ENCODE measurements around the gene SP8. TPM values are rescaled to one million over a fixed set of nuclear protein-coding genes. Genes with fewer than 3 reads are reported as not detected.
"Not testable (repeated sequence)": the region's sequence is repeated elsewhere in the genome, so short reads cannot be mapped to it uniquely, and the experiment has no call there.

The SP8 gene
- not detected in 2 replicates for total RNA-seq

DNA sequence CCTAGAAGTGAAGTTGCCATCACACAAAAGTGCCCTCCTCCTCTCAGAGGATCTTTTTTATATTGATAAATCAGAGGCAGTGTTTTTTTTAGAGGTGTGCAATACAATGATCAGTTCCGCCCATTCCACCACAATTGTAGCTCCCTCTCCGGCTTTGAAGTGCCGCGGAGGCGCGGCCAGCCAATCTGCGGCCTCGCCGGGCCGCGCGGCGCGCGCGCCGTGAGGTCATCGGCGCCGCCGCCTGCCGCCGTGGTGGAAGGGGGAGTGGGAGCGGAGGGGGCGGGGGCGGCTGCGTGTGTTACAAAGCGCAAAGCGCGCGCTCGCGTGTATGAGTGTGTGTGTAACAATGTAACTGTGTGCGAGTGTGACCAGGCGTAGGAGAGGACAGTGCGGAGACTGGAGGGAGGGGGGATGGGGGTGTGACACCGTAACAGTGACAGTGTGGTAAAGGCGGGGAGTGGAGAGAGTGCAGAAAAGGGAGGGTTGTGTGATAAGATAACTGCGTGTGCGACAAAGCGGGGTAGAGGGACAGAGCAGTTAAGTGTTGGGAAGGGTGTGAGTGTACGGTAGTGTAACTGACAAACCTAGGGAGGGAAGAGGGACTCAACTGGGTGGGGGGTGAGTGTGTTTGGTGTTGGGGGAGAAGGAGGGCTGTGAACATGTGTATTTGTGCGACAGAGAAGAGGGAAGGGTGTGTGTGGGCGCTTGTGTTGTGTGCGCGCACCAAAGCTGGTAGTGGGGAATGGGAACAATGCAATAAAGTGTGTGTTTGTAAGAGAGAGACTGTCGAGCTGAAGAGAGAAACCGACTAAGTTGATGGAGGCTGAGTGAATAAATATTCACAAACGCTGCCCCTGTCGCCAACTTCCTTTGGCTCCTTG, at the start of gene SP8:
Gene SP8, minus strand, starts transcription at position 108 of the 881 bp plus-strand sequence. Its CDS starts 88 bp downstream, at position 20.
- peaks cover 5% of the 10 kb centered on the region for H3K9me3 Mint-ChIP-seq
- POLR2A ChIA-PET: no interaction called here
- intact Hi-C loops (cut with micrococcal nuclease): loop anchor here (1.0 to 5.0 kb wide), 2 partner anchors 9 to 1670 kb away; partner anchors contain the start of gene TWIST1

DNA sequence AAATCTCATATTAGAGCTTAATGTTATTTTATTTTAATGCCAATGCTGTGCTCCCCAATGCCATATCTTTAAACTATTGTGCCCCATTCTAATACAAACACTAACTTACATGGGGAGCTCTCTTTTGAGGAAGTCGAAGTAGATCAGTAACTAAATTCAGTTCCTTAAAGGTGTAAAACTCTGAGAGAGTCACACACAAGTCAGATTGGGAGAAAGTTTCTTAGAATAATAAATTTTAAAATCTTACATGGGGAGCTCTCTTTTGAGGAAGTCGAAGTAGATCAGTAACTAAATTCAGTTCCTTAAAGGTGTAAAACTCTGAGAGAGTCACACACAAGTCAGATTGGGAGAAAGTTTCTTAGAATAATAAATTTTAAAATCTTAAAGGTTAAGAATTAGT, 49.7 kb upstream of the SP8 start:
- H3K27me3 Mint-ChIP-seq; H3K4me1 Mint-ChIP-seq; H3K9me3 Mint-ChIP-seq; H3K4me3 Mint-ChIP-seq; H3K36me3 Mint-ChIP-seq (ENCODE audit: low read depth); intact Hi-C loops (cut with micrococcal nuclease); DNase-seq; H3K27ac Mint-ChIP-seq; CTCF ChIA-PET; ATAC-seq (ENCODE audit: low read depth); POLR2A ChIA-PET: not testable (repeated sequence)

More for the DNA sequence above, at the start of gene SP8:
- Mint-ChIP-seq H3K4me3 (peak within 1 kb of the TSS; percentile 62), H3K36me3 (ENCODE audit: low read depth) (no peaks in the 10 kb centered on the region), H3K27ac (peak within 1 kb of the TSS; percentile 59), H3K27me3 (peaks cover 66% of the 10 kb centered on the region), H3K4me1 (peaks cover 21% of the 10 kb centered on the region)
- TF ChIP-seq CTCF (IDR thresholded peaks at IDR 0.05): no peak
- CTCF ChIA-PET: no interaction called here
- ATAC-seq (ENCODE audit: low read depth) (peak; percentile 18), DNase-seq (no peak)

- ChIA-PET CTCF (no interaction called here), POLR2A (no interaction called here)
- Mint-ChIP-seq H3K9me3 (no peaks in the 10 kb centered on the region), H3K4me1 (no peaks in the 10 kb centered on the region), H3K4me3 (no peak overlapping the region), H3K27me3 (peaks cover 8% of the 10 kb centered on the region), H3K36me3 (ENCODE audit: low read depth) (no peaks in the 10 kb centered on the region), H3K27ac (no peak overlapping the region)
- no peak for DNase-seq
- no peak for ATAC-seq (ENCODE audit: low read depth)
- intact Hi-C loops (cut with micrococcal nuclease): no loop called here
- no peak for TF ChIP-seq CTCF (IDR thresholded peaks at IDR 0.05)
Measured at GRCh38 chr7:20835111-20835750, 48.5 kb upstream of the SP8 start.

GRCh38 chr7:20834656-20835055, 48.0 kb upstream of the SP8 start:
- H3K36me3 Mint-ChIP-seq (ENCODE audit: low read depth): no peaks in the 10 kb centered on the region
- DNase-seq (no peak), ATAC-seq (ENCODE audit: low read depth) (no peak)
- peaks cover 12% of the 10 kb centered on the region for H3K27me3 Mint-ChIP-seq
- CTCF ChIA-PET: no interaction called here
- H3K4me3 Mint-ChIP-seq: no peak overlapping the region
- POLR2A ChIA-PET: no interaction called here
- H3K4me1 Mint-ChIP-seq: no peaks in the 10 kb centered on the region
- intact Hi-C loops (cut with micrococcal nuclease): no loop called here
- H3K9me3 Mint-ChIP-seq: no peaks in the 10 kb centered on the region
- H3K27ac Mint-ChIP-seq: no peak overlapping the region
- TF ChIP-seq CTCF (IDR thresholded peaks at IDR 0.05): no peak

DNA sequence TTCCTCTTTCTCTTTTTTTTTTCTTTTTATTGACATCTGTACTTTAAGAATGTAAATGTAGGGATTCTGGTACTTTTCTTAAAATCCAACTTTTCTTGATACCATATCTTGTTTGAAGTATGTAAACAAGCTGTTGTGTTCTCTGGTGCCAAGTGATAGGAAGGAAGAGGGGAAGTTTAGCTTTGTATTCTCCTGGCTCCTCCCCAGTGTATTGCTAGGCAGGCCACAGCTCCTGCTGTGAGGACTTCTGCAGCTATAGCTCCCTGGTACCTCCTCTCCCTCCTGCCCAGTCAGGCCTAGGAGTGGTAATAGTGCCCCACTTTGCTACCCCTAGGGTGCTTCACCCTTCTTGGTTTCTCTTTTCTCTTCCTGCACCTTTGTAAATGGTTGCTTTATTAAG, 45.3 kb upstream of the SP8 start:
- no peak for TF ChIP-seq CTCF (IDR thresholded peaks at IDR 0.05)
- ChIA-PET CTCF (no interaction called here), POLR2A (no interaction called here)
- H3K4me3 Mint-ChIP-seq: no peak overlapping the region
- H3K4me1 Mint-ChIP-seq: no peaks in the 10 kb centered on the region
- H3K36me3 Mint-ChIP-seq (ENCODE audit: low read depth): no peaks in the 10 kb centered on the region
- peaks cover 12% of the 10 kb centered on the region for H3K27me3 Mint-ChIP-seq
- ATAC-seq (ENCODE audit: low read depth) (no peak), DNase-seq (no peak)
- intact Hi-C loops (cut with micrococcal nuclease): no loop called here
- H3K27ac Mint-ChIP-seq: no peak overlapping the region
- no peaks in the 10 kb centered on the region for H3K9me3 Mint-ChIP-seq

Data from activated B cell treated with CpG ODN at 0.5 μM for 24 hours (primary cell).